Testis (tissue), 2 donors: ENCODE data around the gene TECRL.

Experiments
- POLR2A ChIP-seq: fragments of 450-650 bp; IDR thresholded peaks from one replicate; pipeline ENCODE4 v1.6.1; 2017; ENCODE audit warnings: antibody characterized with exemption, mild to moderate bottlenecking, moderate library complexity
- TF ChIP-seq, protein P1 (sequence below), 3 experiments: fragments of 450-650 bp in 2 of 3; fragments of 200-600 bp in 1 of 3; sonication (generic) in 1 of 3; IDR thresholded peaks; one replicate each; pipeline ENCODE4 v1.5.1; 2016 to 2019; ENCODE audit warnings: antibody characterized with exemption in 3 of 3, mild to moderate bottlenecking in 2 of 3, moderate library complexity in 1 of 3

DNA sequence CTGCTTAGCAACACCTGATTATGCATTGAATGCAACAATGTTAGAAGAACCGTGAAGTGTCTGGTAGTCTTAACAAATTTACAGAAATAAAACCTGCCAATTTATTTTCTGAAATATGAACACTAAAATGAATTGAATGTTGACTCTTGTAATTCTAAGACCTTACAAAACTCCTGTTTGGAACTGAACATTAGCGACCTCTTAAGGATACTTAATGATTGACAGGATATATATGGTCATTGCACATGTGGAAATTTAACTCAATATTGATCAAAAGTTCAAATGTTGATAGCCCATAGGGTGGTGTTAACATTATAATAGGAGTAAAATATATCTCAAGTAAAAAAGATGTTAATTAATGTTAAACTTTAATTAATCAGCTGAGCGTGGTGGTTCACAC, 79.1 kb downstream of the TECRL start:
- no peak for TF ChIP-seq POLR2A
- TF ChIP-seq, protein P1, sequence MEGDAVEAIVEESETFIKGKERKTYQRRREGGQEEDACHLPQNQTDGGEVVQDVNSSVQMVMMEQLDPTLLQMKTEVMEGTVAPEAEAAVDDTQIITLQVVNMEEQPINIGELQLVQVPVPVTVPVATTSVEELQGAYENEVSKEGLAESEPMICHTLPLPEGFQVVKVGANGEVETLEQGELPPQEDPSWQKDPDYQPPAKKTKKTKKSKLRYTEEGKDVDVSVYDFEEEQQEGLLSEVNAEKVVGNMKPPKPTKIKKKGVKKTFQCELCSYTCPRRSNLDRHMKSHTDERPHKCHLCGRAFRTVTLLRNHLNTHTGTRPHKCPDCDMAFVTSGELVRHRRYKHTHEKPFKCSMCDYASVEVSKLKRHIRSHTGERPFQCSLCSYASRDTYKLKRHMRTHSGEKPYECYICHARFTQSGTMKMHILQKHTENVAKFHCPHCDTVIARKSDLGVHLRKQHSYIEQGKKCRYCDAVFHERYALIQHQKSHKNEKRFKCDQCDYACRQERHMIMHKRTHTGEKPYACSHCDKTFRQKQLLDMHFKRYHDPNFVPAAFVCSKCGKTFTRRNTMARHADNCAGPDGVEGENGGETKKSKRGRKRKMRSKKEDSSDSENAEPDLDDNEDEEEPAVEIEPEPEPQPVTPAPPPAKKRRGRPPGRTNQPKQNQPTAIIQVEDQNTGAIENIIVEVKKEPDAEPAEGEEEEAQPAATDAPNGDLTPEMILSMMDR (IDR thresholded peaks at IDR 0.05), result no peak
